Activated effector memory CD4-positive, alpha-beta T cell treated with anti-CD3 and anti-CD28 coated beads, Interleukin-2, amount 50 U/mL, for 16 hours (primary cell): Measurements from ENCODE around the gene ERCC6L2.

ENCODE experiments used
- DNase-seq: peaks from one replicate; pipeline ENCODE4 v3.0.0-alpha.2; 2020

Gene ERCC6L2

GRCh38 chr9:95930277-95930676 is 54.8 kb downstream of the ERCC6L2 start:
- DNase-seq: no peak

DNA sequence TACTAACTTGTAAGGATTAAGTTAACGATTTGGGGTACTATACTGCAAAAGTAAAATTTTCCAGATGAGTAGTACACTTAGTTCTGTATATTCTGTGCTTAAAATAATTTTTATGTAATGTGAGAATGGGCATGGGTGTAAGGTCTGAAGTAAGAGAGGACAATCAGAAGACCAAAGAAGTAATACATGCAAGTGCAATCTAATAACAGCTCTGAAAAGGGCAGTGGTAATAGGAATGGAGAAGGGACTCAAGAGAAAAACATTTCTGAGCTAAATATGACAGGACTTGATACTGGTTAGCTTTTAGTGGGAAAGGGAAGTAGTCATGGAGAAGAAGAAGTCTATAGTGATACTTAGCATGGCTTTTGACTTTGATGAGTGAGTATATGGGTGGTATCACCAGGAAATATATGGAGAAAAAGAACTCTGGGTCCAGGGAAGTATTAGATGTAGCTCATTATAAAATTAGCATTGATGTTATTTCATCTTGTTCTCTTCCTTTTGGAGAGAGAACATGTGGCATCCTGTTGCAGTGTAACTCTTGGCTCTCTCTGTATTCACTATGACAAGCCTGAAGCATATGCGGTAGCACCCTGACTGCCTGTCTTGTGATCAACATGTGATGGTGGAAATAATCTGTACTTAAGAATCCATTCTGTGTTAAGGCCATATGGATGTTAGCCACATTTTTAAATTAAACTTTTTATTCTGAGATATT is 60.5 kb downstream of the ERCC6L2 start:
- no peak for DNase-seq

GRCh38 chr9:95936579-95937075 is 61.1 kb downstream of the ERCC6L2 start:
- no peak for DNase-seq

DNA sequence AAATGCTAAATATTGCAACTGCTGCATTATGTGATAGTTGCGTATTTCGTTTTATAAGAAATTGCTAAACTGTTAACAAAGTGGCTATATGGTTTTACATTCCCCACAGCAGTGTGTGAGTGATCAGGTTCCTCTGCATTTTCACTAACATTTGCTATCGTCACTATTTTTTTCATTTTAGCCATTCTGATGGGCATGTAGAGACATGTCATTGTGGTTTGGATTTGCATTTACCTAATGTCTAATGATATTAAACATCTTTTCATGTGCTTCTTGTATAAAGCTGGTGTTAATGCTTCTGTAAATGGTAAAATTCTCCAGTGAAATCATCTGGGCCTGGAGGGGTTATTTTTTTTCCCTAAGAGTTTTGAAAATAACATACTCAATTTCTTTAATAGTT is 61.6 kb downstream of the ERCC6L2 start:
- DNase-seq: no peak

- DNase-seq: no peak
Measured at GRCh38 chr9:95938724-95939123, 63.2 kb downstream of the ERCC6L2 start.

GRCh38 chr9:95939472-95939871 is 64.0 kb downstream of the ERCC6L2 start:
- no peak for DNase-seq

- DNase-seq: no peak
Measured at GRCh38 chr9:95940265-95940664, 64.8 kb downstream of the ERCC6L2 start.

- DNase-seq: no peak
Measured at GRCh38 chr9:95942016-95942415, 66.5 kb downstream of the ERCC6L2 start.

DNA sequence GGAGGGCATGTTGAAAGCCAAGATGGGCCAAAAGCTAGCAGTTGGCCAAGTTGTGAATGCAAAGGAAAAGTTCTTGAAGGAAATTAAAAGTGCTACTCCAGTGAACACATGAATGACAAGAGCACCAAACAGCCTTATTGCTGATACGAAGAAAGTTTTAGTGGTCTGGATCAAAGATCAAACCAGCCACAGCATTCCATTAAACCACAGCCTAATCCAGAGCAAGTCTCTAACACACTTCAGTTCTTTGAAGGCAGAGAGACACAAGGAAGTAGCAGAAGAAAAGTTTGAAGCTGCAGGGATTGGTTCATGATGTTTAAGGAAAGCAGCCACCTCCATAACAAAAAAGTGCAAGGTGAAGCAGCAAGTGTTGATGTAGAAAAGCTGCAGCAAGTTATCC is 71.6 kb downstream of the ERCC6L2 start:
- DNase-seq: no peak

DNA sequence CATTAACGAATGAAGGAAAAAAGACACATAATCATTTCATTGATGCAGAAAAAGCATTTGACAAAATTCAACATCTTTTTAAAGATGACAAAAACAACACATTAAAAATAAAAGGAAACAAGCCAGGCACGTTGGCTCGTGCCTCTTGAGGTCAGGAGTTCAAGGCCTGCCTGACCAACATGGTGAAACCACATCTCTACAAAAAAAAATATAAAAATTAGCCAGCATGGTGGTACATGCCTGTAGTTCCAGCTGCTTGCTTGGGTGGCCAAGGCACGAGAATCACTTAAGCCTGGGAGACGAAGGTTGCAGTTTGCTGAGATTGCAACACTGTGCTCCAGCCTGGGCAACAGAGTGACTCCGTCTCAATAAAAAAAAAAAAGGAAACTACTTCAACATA is 77.0 kb downstream of the ERCC6L2 start:
- DNase-seq: no peak

DNA sequence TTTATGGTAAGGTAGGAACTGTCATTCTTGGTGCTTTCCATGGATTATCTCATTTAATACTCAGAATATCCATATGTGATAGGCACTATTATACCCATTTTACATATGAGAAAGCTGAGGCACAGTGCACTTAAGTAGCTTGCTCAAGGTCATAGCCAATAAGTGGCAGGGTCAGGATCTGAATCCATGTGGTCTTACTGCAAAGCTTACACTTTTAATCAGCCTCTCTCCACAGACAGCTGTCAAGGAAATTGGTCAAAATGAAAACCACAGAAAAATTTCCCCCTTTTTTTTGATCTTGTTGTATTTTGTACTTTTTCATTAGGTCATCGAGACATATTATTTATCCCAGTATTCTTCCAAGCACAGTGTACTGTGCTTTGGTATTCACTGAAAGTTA is 78.5 kb downstream of the ERCC6L2 start:
- DNase-seq: no peak

DNA sequence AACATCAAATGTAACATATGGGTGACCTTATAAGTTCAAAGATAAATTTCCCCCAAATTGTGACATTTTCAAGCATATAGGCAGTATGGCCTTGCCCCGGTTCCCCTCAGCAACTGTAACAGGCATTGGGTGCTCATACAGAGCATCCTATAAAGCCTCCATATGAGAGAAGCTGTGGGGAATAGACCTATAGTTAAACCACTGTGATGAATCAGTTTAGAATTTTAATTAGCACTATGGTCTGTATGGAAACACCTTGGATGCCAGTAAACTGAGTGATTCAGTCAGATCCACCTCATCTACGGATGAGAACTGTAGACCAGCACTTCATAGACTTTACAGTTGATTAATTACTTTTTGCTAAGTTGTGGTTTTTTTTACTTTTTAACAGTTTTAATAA is 79.4 kb downstream of the ERCC6L2 start:
- no peak for DNase-seq

DNA sequence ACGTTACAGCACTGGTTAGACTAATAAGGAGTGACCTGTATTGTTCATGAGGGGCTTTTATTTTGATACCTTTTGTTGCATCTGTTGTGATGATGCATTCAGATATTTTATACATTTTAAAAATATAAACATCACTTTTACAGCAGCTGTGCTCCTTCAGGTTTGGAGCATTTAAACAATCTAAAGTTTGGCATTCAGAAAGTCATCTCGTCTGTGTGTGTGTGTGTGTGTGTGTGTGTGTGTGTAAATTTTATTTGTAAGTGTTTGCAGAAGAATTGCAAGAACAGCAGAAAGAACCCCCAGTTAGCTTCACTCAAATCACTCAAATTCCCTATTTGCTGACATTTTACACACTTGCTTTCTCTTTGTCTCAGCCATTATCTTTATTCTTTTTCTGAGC is 87.4 kb downstream of the ERCC6L2 start:
- DNase-seq: no peak

DNA sequence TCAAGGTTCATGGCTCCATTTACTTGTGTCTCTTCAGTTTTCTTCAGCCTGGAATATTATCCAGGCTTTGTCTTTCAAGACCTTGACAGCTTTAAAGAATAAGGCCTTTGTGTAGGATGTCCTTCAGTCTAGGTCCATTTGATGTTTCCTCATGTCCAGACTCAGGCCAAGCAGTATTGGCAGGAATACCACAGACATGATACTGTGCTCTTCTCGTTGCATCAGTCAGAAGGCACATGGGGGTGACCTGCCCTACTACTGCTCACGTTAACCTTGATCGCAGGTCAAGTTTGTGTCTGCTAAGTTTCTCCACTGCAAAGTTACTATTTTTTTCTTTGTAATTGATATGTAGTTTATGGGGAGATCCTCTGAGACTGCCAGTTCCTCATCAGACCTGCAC is 88.2 kb downstream of the ERCC6L2 start:
- no peak for DNase-seq

- DNase-seq: no peak
Measured at GRCh38 chr9:95966306-95966705, 90.8 kb downstream of the ERCC6L2 start.

DNA sequence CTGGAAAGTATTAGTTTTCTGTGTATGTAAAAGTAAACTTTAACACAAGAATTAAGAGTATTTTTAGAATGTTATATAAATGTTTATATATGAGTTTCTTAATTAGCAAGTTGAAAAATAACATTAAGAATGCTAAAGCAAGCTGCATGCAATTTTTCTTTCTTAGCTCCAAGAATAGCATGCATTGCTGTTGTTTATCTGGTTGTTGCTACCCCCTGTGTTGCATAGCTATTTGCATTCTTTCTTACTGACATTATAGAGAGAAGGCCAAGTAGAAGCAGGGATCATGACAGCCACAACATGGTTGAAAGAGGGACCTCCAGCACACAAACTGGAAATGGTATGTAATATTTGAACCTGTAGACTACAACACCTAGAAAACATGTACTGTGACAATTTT is 94.8 kb downstream of the ERCC6L2 start:
- DNase-seq: no peak

DNA sequence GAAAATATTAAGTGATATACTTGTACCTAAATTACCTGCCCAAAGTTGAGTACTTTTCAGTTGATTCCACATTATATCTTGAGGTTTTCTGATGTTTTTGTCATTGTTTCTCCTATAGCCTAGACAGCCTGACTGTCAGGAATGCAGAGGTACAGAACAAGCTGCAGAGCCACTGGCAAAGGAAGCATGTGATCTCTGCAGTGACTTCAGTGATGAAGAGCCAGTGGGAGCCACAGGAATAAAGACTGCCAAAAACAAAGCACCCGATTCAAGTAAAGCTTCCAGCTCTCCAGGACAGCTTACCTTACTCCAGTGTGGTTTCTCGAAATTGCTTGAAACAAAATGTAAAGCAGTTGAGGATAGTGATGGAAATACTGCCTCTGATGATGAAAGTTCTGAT is 96.3 kb downstream of the ERCC6L2 start:
- DNase-seq: no peak

- no peak for DNase-seq
Measured at GRCh38 chr9:95974389-95974788, 98.9 kb downstream of the ERCC6L2 start.

- DNase-seq: no peak
Measured at GRCh38 chr9:95977371-95977770, 101.9 kb downstream of the ERCC6L2 start.

DNA sequence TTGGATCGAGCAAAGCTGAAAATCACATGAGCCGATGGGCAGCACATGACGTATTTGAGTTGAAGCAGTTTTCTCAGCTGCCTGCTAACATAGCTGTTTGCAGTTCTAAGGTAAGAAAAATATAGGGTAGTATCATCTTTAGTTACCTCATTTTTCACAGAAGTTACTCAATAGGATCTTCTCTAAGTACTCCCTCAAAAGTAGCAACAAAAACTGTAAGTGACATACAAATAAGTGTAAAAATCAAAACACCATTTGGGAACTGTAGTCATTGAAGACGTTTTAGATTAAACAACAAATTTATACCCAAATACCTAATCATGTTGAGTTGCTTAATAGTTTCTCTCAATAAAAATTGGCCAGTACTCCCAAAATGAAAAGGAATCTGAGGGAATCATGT is 102.6 kb downstream of the ERCC6L2 start:
- DNase-seq: no peak

GRCh38 chr9:95979446-95979845 is 104.0 kb downstream of the ERCC6L2 start:
- no peak for DNase-seq

DNA sequence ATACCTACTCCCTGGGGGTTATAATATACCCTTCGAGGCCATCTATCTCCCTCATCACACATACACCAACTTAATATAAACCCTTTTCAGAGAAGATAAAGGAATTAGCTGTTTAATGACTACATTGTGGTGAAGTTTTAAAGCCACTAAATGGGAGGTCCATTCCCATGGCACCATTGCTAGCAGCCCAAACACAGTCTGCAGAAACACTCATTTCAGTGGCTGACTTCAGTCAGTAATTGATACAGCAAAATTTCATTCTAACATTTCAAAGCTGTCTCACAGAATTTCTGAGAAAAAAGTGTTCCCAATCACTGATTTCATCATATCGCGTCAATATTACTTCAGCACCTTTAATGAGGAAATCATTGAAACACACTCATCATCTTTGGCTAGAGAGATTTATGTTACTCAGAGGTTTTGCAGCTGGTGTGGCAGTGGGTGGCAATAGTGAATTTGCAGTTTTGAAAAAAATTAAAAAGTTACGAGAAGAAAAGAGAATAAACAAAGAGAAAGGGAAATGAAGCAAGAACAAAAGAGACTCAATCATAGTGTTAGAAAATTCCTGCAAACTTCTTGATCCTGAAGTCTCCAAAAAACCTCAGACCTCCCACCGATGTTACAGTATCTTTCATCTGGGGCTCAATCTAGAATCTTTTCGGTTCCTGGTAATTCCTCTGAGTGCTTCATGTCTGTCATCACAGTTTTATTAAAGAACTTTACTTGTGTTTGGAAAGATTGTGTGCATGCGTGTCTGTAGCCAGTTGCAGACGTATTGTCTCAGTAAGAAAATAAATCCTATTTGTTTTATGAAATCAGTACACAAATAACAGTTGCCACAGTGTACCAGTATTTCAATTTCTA is 105.0 kb downstream of the ERCC6L2 start:
- no peak for DNase-seq

GRCh38 chr9:95981761-95982390 is 106.4 kb downstream of the ERCC6L2 start:
- DNase-seq: no peak
